Duodenal mucosa (tissue), 2 donors: ENCODE data around the gene GPR183.

Experiments used
- H3K27ac ChIP-seq: one replicate; pipeline ENCODE4 v1.7.0; 2013; ENCODE audit warnings: low read depth, low read length
- H3K27me3 ChIP-seq, 2 donors: one replicate each; pipeline ENCODE4 v1.7.0; 2013; ENCODE audit warnings: low read length in 2 of 2, control low read depth in 1 of 2; ENCODE audit not compliant: insufficient read depth in 2 of 2, control insufficient read depth in 1 of 2
- H3K36me3 ChIP-seq, 2 donors: one replicate each; pipeline ENCODE4 v1.7.0; 2013; ENCODE audit warnings: low read length in 2 of 2, control low read depth in 1 of 2; ENCODE audit not compliant: insufficient read depth in 2 of 2, control insufficient read depth in 1 of 2
- H3K4me1 ChIP-seq, 2 donors: one replicate each; pipeline ENCODE4 v1.7.0; 2013; ENCODE audit warnings: low read length in 2 of 2, control low read depth in 1 of 2; ENCODE audit not compliant: insufficient read depth in 2 of 2, control insufficient read depth in 1 of 2
- H3K4me3 ChIP-seq, 2 donors: one replicate each; pipeline ENCODE4 v1.7.0; 2013; ENCODE audit warnings: low read length in 2 of 2, low read depth in 1 of 2
- H3K9ac ChIP-seq, 2 donors: one replicate each; pipeline ENCODE4 v1.7.0; 2013; ENCODE audit warnings: low read length in 2 of 2, low read depth in 1 of 2
- H3K9me3 ChIP-seq, 2 donors: one replicate each; pipeline ENCODE4 v1.7.0; 2013; ENCODE audit warnings: low read length in 2 of 2, control low read depth in 1 of 2; ENCODE audit not compliant: control insufficient read depth in 1 of 2

Gene GPR183

DNA sequence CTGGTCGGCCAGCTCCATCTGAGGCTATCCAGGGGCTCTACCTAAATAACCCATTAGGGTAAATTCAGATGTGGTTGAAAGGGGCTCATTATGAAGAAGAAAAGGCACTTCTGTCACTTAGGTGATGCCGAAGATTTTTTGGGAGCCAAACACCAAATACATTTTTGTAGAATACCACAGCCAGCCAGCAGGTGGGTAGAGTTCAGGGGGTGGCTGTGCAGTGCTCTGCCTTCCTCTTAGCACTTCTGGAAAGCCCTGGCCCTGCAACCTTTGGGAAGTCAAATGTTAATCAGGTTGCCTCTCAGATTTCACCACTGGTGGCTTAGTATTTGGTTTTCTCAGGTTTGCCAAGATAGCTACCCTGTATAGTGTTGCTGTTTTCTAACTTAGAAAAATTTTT is 30.5 kb downstream of the GPR183 start:
- H3K9me3 ChIP-seq: no peaks in the 10 kb centered on the region
- no peak overlapping the region for H3K4me3 ChIP-seq
- no peak overlapping the region for H3K9ac ChIP-seq
- peaks cover 0 to 13% of the 10 kb centered on the region in 2 donors for H3K4me1 ChIP-seq
- no peak overlapping the region for H3K27ac ChIP-seq
- H3K36me3 ChIP-seq: peaks cover 5 to 10% of the 10 kb centered on the region in 2 donors
- no peaks in the 10 kb centered on the region for H3K27me3 ChIP-seq

GRCh38 chr13:99275093-99275469 is 32.1 kb downstream of the GPR183 start:
- no peak overlapping the region for H3K27ac ChIP-seq

DNA sequence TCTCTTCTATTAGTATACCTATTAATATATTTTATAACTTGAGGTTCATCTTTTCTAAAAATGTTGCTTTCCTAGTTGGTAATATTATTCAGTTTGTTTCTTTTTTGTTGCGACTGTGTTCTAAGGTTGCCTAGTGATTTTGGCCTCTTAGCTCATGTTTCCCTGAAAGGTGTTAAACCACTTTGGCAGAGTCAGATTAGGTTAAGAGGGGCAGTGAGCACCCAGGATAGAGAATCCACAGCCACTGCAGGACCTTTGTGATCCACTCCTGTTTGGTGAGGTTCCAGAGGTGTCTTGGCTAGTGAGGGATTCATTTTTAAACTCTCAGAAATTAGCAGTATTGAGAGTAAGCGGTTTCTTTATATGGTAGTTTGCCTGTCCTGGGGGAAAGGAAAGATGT is 34.1 kb downstream of the GPR183 start:
- no peak overlapping the region for H3K9ac ChIP-seq
- H3K27ac ChIP-seq: no peak overlapping the region

More at GRCh38 chr13:99275093-99275469, 32.1 kb downstream of the GPR183 start:
- Histone ChIP-seq H3K9ac (no peak overlapping the region), H3K36me3 (peaks cover 5 to 10% of the 10 kb centered on the region in 2 donors), H3K4me1 (peaks cover 0 to 8% of the 10 kb centered on the region in 2 donors), H3K4me3 (no peak overlapping the region), H3K9me3 (no peaks in the 10 kb centered on the region), H3K27me3 (no peaks in the 10 kb centered on the region)

DNA sequence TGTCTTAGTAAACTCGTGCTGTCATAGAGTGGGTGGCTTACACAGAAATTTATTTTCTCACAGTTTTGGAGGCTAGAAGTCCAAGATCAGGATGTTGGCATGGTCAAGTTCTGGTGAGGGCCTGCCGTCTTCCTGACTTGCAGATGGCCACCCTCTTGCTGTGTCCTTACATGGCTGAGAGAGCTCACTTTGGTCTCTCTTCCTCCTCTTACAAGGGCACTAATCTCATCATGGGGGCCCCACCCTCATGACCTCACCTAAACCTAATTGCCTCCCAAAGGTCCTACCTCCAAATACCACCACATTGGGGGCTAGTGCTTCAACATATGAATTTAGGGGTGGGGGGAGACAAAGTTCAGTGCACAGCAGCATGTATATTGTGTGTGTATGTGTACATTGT is 34.7 kb downstream of the GPR183 start:
- Histone ChIP-seq H3K27me3 (no peaks in the 10 kb centered on the region), H3K4me1 (no peaks in the 10 kb centered on the region), H3K9me3 (no peaks in the 10 kb centered on the region), H3K36me3 (peaks cover 10 to 11% of the 10 kb centered on the region in 2 donors), H3K27ac (no peak overlapping the region), H3K4me3 (no peak overlapping the region), H3K9ac (no peak overlapping the region)

More for the DNA sequence above, 34.1 kb downstream of the GPR183 start:
- peaks cover 4 to 5% of the 10 kb centered on the region in 2 donors for H3K36me3 ChIP-seq
- H3K27me3 ChIP-seq: no peaks in the 10 kb centered on the region
- H3K4me3 ChIP-seq: no peak overlapping the region
- H3K9me3 ChIP-seq: no peaks in the 10 kb centered on the region
- H3K4me1 ChIP-seq: no peaks in the 10 kb centered on the region

GRCh38 chr13:99271249-99271648 is 36.0 kb downstream of the GPR183 start:
- peaks cover 7 to 11% of the 10 kb centered on the region in 2 donors for H3K36me3 ChIP-seq
- no peak overlapping the region for H3K4me3 ChIP-seq
- no peaks in the 10 kb centered on the region for H3K27me3 ChIP-seq
- no peak overlapping the region for H3K9ac ChIP-seq
- no peaks in the 10 kb centered on the region for H3K4me1 ChIP-seq
- H3K27ac ChIP-seq: no peak overlapping the region
- no peaks in the 10 kb centered on the region for H3K9me3 ChIP-seq

GRCh38 chr13:99270518-99270917 is 36.7 kb downstream of the GPR183 start:
- H3K4me1 ChIP-seq: peaks cover 0 to 3% of the 10 kb centered on the region in 2 donors
- no peak overlapping the region for H3K4me3 ChIP-seq
- no peak overlapping the region for H3K27ac ChIP-seq
- H3K36me3 ChIP-seq: peaks cover 5 to 11% of the 10 kb centered on the region in 2 donors
- no peaks in the 10 kb centered on the region for H3K9me3 ChIP-seq
- no peaks in the 10 kb centered on the region for H3K27me3 ChIP-seq
- H3K9ac ChIP-seq: no peak overlapping the region

GRCh38 chr13:99269627-99270241 is 37.5 kb downstream of the GPR183 start:
- Histone ChIP-seq H3K27ac (no peak overlapping the region), H3K9ac (no peak overlapping the region), H3K36me3 (peaks cover 5 to 8% of the 10 kb centered on the region in 2 donors), H3K4me3 (no peak overlapping the region), H3K4me1 (peaks cover 0 to 4% of the 10 kb centered on the region in 2 donors), H3K9me3 (no peaks in the 10 kb centered on the region), H3K27me3 (no peaks in the 10 kb centered on the region)

- H3K27ac ChIP-seq: no peak overlapping the region
- H3K4me1 ChIP-seq: peaks cover 5 to 7% of the 10 kb centered on the region in 2 donors
- H3K9ac ChIP-seq: no peak overlapping the region
Measured at GRCh38 chr13:99268822-99269221, 38.4 kb downstream of the GPR183 start.

GRCh38 chr13:99267927-99268326 is 39.3 kb downstream of the GPR183 start:
- H3K27ac ChIP-seq: no peak overlapping the region
- peaks cover 5 to 8% of the 10 kb centered on the region in 2 donors for H3K36me3 ChIP-seq
- no peak overlapping the region for H3K4me3 ChIP-seq
- peaks cover 5 to 7% of the 10 kb centered on the region in 2 donors for H3K4me1 ChIP-seq
- H3K27me3 ChIP-seq: no peaks in the 10 kb centered on the region
- no peak overlapping the region for H3K9ac ChIP-seq
- H3K9me3 ChIP-seq: no peaks in the 10 kb centered on the region

More at GRCh38 chr13:99268822-99269221, 38.4 kb downstream of the GPR183 start:
- Histone ChIP-seq H3K4me3 (no peak overlapping the region), H3K36me3 (peaks cover 5 to 8% of the 10 kb centered on the region in 2 donors), H3K27me3 (no peaks in the 10 kb centered on the region), H3K9me3 (no peaks in the 10 kb centered on the region)

GRCh38 chr13:99266827-99267226 is 40.4 kb downstream of the GPR183 start:
- Histone ChIP-seq H3K27ac (no peak overlapping the region), H3K4me3 (no peak overlapping the region), H3K9ac (no peak overlapping the region), H3K27me3 (no peaks in the 10 kb centered on the region), H3K4me1 (peaks cover 5 to 7% of the 10 kb centered on the region in 2 donors), H3K36me3 (peaks cover 5 to 8% of the 10 kb centered on the region in 2 donors), H3K9me3 (no peaks in the 10 kb centered on the region)
